ENCODE data around the gene LMF2.

- TF ChIP-seq CTCF (conservative IDR thresholded peaks at IDR 0.05) (no peak), EZH2 (IDR thresholded peaks at IDR 0.05; ENCODE audit: low read depth) (no peak)
Measured at GRCh38 chr22:50505776-50506610, 1.5 kb downstream of the LMF2 start.
